ENCODE data around the gene KIF27. TPM values are rescaled to one million over a fixed set of nuclear protein-coding genes. Genes with fewer than 3 reads are reported as not detected.

Gene KIF27
- total RNA-seq, 4 donors from 2014 or later: 3.9 to 5.4 (median 4.5) TPM

- no peak overlapping the region for H3K4me3 ChIP-seq
- H3K27ac ChIP-seq (replicated peaks in 1 of 4): peak overlapping the region in 1 of 4 donors; percentile 39
- no peak for DNase-seq (ENCODE audit: extremely low spot score)
- H3K27me3 ChIP-seq: no peaks in the 10 kb centered on the region
- intact Hi-C loops (cut with DNase I): no loop called here
- WGBS: 58% methylated on average over 11 of the region's 11 CpGs
- no peaks in the 10 kb centered on the region for H3K9me3 ChIP-seq
- TF ChIP-seq CTCF (IDR thresholded peaks at IDR 0.05) (no peak), EP300 (IDR thresholded peaks at IDR 0.05) (no peak), POLR2AphosphoS5 (IDR thresholded peaks at IDR 0.05) (peak in 1 of 2 donors; percentile 38), POLR2A (IDR thresholded peaks at IDR 0.05; ENCODE audit: low read depth) (no peak)
- H3K4me1 ChIP-seq: peaks cover 0 to 9% (median 2%) of the 10 kb centered on the region in 4 donors
- H3K36me3 ChIP-seq: peaks cover 22 to 53% (median 46%) of the 10 kb centered on the region in 4 donors
These were observed 44.3 kb upstream of the KIF27 start for GRCh38 chr9:83965350-83966208.

GRCh38 chr9:83964973-83965349 lies 43.7 kb upstream of the KIF27 start:
- Histone ChIP-seq H3K4me3 (no peak overlapping the region), H3K27ac (replicated peaks in 1 of 4) (peak overlapping the region in 1 of 4 donors; percentile 39), H3K27me3 (no peaks in the 10 kb centered on the region), H3K4me1 (peaks cover 0 to 9% (median 2%) of the 10 kb centered on the region in 4 donors), H3K36me3 (peaks cover 16 to 47% (median 39%) of the 10 kb centered on the region in 4 donors), H3K9me3 (no peaks in the 10 kb centered on the region)
- WGBS: 73% methylated on average over 2 of the region's 2 CpGs
- intact Hi-C loops (cut with DNase I): no loop called here
- no peak for DNase-seq (ENCODE audit: extremely low spot score)
- TF ChIP-seq EP300 (IDR thresholded peaks at IDR 0.05) (no peak), POLR2AphosphoS5 (IDR thresholded peaks at IDR 0.05) (peak in 1 of 2 donors; percentile 17)

GRCh38 chr9:83962165-83962564 lies 40.9 kb upstream of the KIF27 start:
- TF ChIP-seq CTCF (IDR thresholded peaks at IDR 0.05) (no peak), POLR2A (IDR thresholded peaks at IDR 0.05; ENCODE audit: low read depth) (no peak), EP300 (IDR thresholded peaks at IDR 0.05) (no peak), POLR2AphosphoS5 (IDR thresholded peaks at IDR 0.05) (no peak)

GRCh38 chr9:83960991-83961390 lies 39.8 kb upstream of the KIF27 start:
- H3K4me3 ChIP-seq: no peak overlapping the region
- no peaks in the 10 kb centered on the region for H3K27me3 ChIP-seq
- TF ChIP-seq EP300 (IDR thresholded peaks at IDR 0.05) (no peak), CTCF (IDR thresholded peaks at IDR 0.05) (no peak), POLR2A (IDR thresholded peaks at IDR 0.05; ENCODE audit: low read depth) (no peak), POLR2AphosphoS5 (IDR thresholded peaks at IDR 0.05) (no peak)
- peaks cover 0 to 7% (median 3%) of the 10 kb centered on the region in 4 donors for H3K36me3 ChIP-seq
- 92% methylated on average over 5 of the region's 5 CpGs for WGBS
- peaks cover 0 to 15% (median 11%) of the 10 kb centered on the region in 4 donors for H3K4me1 ChIP-seq
- DNase-seq (ENCODE audit: extremely low spot score): no peak
- intact Hi-C loops (cut with DNase I): no loop called here
- H3K9me3 ChIP-seq: no peaks in the 10 kb centered on the region
- no peak overlapping the region for H3K27ac ChIP-seq (replicated peaks in 1 of 4)

More at GRCh38 chr9:83962165-83962564, 40.9 kb upstream of the KIF27 start:
- Histone ChIP-seq H3K27me3 (no peaks in the 10 kb centered on the region), H3K4me1 (peaks cover 0 to 13% (median 5%) of the 10 kb centered on the region in 4 donors), H3K27ac (replicated peaks in 1 of 4) (no peak overlapping the region), H3K9me3 (no peaks in the 10 kb centered on the region), H3K4me3 (no peak overlapping the region), H3K36me3 (peaks cover 0 to 19% (median 14%) of the 10 kb centered on the region in 4 donors)
- intact Hi-C loops (cut with DNase I): no loop called here
- 54% methylated on average over 3 of the region's 3 CpGs for WGBS
- no peak for DNase-seq (ENCODE audit: extremely low spot score)

- 65% methylated on average over 4 of the region's 4 CpGs for WGBS
- no peak for TF ChIP-seq POLR2AphosphoS5 (IDR thresholded peaks at IDR 0.05)
- TF ChIP-seq EP300 (IDR thresholded peaks at IDR 0.05): no peak
- TF ChIP-seq POLR2A (IDR thresholded peaks at IDR 0.05; ENCODE audit: low read depth): no peak
- no peak for TF ChIP-seq CTCF (IDR thresholded peaks at IDR 0.05)
- Histone ChIP-seq H3K4me1 (peaks cover 12 to 23% (median 23%) of the 10 kb centered on the region in 4 donors), H3K27ac (replicated peaks in 1 of 4) (no peak overlapping the region), H3K36me3 (peaks cover 0 to 4% (median 4%) of the 10 kb centered on the region in 4 donors), H3K9me3 (no peaks in the 10 kb centered on the region), H3K27me3 (no peaks in the 10 kb centered on the region), H3K4me3 (no peak overlapping the region)
- no peak for DNase-seq (ENCODE audit: extremely low spot score)
- intact Hi-C loops (cut with DNase I): no loop called here
These were observed 37.8 kb upstream of the KIF27 start for GRCh38 chr9:83959061-83959460.

All from esophagus muscularis mucosa (tissue), 4 donors.